Mesenteric fat pad (tissue), 1 donor: Measurements from ENCODE around the gene NOVA2. TPM values are rescaled to one million over a fixed set of nuclear protein-coding genes. Genes with fewer than 3 reads are reported as not detected.

Experiments
- DNase-seq: peaks from one replicate; pipeline ENCODE4 v3.0.0-alpha.2; 2020; ENCODE audit warnings: low spot score
- total RNA-seq: library from RNA; stranded (reverse); fragmentation: NEBNext Ultra II Directional; extraction: Animal tissue kit (Norgen Biotek cat#: 25700); gene quantifications from one replicate; pipeline ENCODE4 v1.2.1, GENCODE V29; 2021
- donor health status: DM: yes; HTN: yes; CAD: no.

The NOVA2 gene
- total RNA-seq, 1 donor from 2014 or later = 15.4 TPM

- DNase-seq = no peak
These were observed 5.0 kb downstream of the NOVA2 start for GRCh38 chr19:45968626-45969025.

- no peak for DNase-seq
These were observed 6.4 kb downstream of the NOVA2 start for GRCh38 chr19:45967246-45967645.

- DNase-seq = no peak
These were observed 11.6 kb downstream of the NOVA2 start for GRCh38 chr19:45962021-45962420.

- no peak for DNase-seq
These were observed 12.9 kb downstream of the NOVA2 start for GRCh38 chr19:45960595-45961235.

- DNase-seq = no peak
These were observed 14.1 kb downstream of the NOVA2 start for GRCh38 chr19:45959517-45960025.

- DNase-seq = no peak
These were observed 14.7 kb downstream of the NOVA2 start for GRCh38 chr19:45958769-45959516.

GRCh38 chr19:45958320-45958719, 15.3 kb downstream of the NOVA2 start:
- DNase-seq = no peak

- no peak for DNase-seq
These were observed 17.6 kb downstream of the NOVA2 start for GRCh38 chr19:45955905-45956608.

GRCh38 chr19:45954156-45954555, 19.5 kb downstream of the NOVA2 start:
- no peak for DNase-seq

GRCh38 chr19:45953676-45954075, 20.0 kb downstream of the NOVA2 start:
- no peak for DNase-seq

- DNase-seq = no peak
These were observed 20.8 kb downstream of the NOVA2 start for GRCh38 chr19:45952686-45953505.

- no peak for DNase-seq
These were observed 21.4 kb downstream of the NOVA2 start for GRCh38 chr19:45952341-45952685.

GRCh38 chr19:45947926-45948325, 25.7 kb downstream of the NOVA2 start:
- no peak for DNase-seq

- DNase-seq = no peak
These were observed 33.2 kb downstream of the NOVA2 start for GRCh38 chr19:45940515-45940805.

GRCh38 chr19:45939792-45940514, 33.7 kb downstream of the NOVA2 start:
- DNase-seq = no peak

- DNase-seq = no peak
These were observed 34.8 kb downstream of the NOVA2 start for GRCh38 chr19:45938733-45939319.

GRCh38 chr19:45935267-45935666, 38.4 kb downstream of the NOVA2 start:
- DNase-seq = no peak

- DNase-seq = no peak
These were observed 39.0 kb downstream of the NOVA2 start for GRCh38 chr19:45934551-45935230.

- DNase-seq = no peak
These were observed 39.9 kb downstream of the NOVA2 start for GRCh38 chr19:45933759-45934158.

- DNase-seq = no peak
These were observed 42.6 kb downstream of the NOVA2 start for GRCh38 chr19:45931055-45931454.
